ENCODE data around the gene TRIML1. TPM values are rescaled to one million over a fixed set of nuclear protein-coding genes. Genes with fewer than 3 reads are reported as not detected.
A peak's percentile ranks its signal among the peaks of the same experiment; 100 is the strongest.

The TRIML1 gene, protein sequence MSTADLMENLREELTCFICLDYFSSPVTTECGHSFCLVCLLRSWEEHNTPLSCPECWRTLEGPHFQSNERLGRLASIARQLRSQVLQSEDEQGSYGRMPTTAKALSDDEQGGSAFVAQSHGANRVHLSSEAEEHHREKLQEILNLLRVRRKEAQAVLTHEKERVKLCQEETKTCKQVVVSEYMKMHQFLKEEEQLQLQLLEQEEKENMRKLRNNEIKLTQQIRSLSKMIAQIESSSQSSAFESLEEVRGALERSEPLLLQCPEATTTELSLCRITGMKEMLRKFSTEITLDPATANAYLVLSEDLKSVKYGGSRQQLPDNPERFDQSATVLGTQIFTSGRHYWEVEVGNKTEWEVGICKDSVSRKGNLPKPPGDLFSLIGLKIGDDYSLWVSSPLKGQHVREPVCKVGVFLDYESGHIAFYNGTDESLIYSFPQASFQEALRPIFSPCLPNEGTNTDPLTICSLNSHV
- polyA plus RNA-seq (2013, experiment 1 of 2; ENCODE audit: insufficient read length) = not detected
- not detected for polyA plus RNA-seq (2013, experiment 2 of 2; ENCODE audit: insufficient read length)

GRCh38 chr4:188139141-188139540 is at the start of gene TRIML1:
Gene TRIML1 (plus strand): TSS chr4:188139441. CDS start chr4:188139559, 118 bp downstream.
- no peak for DNase-seq

DNA sequence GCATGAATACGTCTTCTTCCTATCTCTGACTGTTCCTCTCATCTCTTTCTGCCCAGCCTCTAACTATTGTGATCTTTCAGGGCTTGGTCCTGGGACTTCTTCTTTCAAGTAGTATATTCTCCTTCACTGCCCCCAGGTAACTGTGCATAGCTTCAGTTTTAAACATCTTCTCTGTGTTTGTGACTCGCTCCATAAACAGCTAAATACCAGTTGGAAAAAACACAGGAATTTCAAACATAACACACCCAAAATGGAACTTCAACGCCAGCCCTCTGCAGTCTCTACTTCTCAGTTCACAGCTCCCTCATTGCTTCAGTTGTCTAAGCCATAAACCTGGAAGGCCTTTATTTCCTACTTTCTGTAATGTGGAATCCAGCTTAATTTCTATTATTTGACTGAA is 46.4 kb upstream of the TRIML1 start:
- no peak for DNase-seq

DNA sequence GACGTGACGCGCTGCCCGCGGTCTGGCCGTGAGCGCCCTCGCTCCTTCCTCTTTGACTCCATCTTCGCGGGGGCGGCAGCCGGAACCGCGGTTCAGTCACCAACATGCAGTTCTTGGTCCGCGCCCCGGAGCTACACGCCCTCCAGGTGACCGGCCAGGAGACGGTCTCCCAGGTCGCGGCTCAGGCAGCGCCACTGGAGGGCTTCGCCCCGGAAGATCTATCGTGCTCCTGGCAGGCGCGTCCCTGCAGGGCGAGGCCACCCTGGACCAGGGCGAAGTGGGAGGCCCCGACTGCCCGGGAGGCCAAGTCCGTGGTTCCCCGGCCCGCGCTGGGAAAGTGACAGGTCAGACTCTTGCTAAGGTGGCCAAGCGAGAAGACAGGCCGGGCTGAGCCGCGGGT is 32.8 kb upstream of the TRIML1 start:
- DNase-seq = no peak

DNA sequence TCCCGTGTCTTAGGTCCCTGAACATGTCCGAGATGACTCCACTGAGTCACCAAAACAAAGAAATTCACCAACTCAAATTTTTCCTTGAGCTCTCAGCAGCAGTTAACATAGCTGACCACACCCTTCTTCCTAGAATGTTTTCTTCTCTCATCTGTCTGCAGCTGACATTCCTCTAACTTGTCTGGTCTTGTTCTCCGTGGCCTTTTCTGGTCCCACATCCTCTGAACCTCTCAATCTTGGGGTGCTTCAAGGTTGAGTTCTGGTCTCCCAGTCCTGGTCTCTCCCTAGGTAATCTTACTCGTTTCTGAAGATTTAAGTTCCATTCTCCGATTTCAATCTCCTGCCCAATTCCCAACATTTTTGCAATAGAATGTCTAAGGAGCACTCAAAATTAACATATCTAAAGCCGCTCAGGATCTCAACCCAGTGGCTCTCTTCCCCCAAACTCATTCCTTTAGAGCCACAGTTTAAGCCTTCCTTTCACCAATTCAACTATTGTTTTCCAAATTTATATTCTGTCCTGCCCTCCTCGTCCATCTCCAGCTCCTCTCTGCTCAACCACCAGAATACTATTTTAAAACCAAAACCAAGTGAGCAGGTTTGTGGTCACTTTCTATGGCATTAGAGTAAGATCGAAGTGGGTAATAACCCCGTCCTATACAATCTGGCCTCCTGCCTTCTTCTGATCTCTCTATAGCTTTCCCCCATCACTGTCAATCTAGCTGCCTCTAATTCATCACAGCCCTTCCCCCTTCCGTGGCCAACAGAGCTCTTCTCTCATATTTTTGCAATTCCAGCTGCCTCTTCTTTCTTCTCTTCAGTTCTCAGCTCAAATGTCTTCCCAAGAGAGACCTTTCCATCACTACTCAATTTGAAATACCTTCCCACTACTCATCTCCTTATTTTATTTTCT is 31.1 kb upstream of the TRIML1 start:
- peak; percentile 70 for DNase-seq

- DNase-seq = peak; percentile 21
Measured at GRCh38 chr4:188109157-188109755, 30.0 kb upstream of the TRIML1 start, which contains the start of gene TRIML2. Gene TRIML2 (minus strand): TSS chr4:188109603. CDS start chr4:188105368, 4,235 bp downstream.

- DNase-seq = peak; percentile 16
Measured at GRCh38 chr4:188110036-188110435, 29.2 kb upstream of the TRIML1 start.

- DNase-seq = peak; percentile 47
Measured at GRCh38 chr4:188110741-188111471, 28.3 kb upstream of the TRIML1 start.

- no peak for DNase-seq
Measured at GRCh38 chr4:188111955-188112354, 27.3 kb upstream of the TRIML1 start.

GRCh38 chr4:188113156-188113555 is 26.1 kb upstream of the TRIML1 start:
- DNase-seq = no peak

DNA sequence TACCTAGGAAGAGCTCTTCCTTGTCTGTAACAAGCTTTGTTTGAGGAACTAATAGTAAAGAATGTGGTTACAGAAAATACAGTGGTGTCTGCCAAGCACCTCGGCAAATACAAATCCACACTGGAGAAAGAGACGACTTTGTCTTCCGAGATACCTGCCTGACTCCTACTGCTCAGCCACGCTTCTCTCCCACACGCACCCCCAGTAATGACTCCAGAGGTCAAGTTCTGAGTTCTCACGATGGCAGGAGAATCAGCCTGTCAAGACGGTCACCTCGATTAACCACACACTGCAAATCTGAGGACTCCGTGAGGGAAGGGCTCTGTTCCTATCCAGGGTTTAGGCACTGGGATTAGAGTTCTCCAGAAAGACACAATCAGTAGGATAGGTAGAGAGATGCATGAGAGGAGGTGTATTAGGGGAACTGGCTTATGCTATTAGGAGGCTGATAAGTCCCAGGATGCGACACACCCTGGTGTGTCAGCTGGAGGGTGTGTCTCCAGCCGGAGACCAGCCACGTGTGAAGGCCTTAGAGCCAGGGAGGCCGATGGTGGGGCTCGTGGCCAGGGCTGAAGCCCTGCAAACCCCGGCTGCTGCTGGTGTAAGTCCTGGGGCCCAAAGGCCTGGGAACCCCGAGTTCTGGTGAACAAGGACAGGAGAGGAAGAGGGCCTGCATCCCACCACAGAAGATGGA is 21.5 kb upstream of the TRIML1 start:
- no peak for DNase-seq

- DNase-seq = no peak
Measured at GRCh38 chr4:188121530-188121929, 17.7 kb upstream of the TRIML1 start.

DNA sequence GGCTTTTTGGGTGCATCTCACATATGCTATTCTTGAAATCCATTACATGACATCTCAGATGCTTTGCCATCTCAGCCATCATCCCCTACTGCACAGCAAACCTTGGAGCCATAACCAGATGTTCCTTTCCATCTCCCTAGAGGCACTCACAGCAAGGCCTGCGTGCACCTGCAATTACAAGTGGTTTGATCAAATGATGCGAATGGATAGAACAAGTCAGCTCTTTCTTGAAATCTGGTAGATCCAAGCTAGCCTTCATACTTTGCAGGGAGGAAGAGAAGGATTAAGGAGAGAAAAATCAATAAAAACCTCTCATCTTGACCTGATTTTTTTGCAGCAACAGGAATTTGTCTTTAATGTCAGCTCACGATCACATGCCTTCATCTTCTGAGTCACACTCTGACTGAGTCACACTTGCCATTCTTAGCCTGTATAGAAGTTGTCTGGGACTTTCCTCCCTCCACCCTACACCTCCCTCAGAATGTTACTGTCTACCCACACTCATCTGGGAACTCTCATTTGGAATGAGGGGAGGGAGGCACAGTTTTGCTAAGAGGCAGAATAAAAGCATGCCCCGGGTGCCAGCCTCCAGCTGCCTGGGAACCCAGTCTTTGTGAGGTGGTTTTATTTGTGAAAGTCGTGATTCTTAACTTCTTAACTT is 11.9 kb upstream of the TRIML1 start:
- peak; percentile 91 for DNase-seq

- DNase-seq = no peak
Measured at GRCh38 chr4:188130355-188130754, 8.9 kb upstream of the TRIML1 start.

- DNase-seq = no peak
Measured at GRCh38 chr4:188132232-188132631, 7.0 kb upstream of the TRIML1 start.

- DNase-seq = no peak
Measured at GRCh38 chr4:188138227-188138626, 1.0 kb upstream of the TRIML1 start.

DNA sequence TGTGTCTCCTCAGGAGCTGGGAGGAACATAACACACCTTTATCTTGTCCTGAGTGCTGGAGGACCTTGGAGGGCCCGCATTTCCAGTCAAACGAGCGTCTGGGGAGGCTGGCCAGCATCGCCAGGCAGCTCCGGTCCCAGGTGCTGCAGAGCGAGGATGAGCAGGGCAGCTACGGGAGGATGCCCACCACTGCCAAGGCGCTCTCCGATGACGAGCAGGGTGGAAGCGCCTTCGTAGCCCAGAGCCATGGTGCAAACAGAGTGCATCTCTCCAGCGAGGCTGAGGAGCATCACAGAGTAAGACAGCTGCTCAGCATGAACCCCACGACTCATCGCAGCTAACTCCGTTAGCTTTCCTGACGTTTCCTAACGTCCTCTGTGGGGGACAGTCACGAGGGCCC is 430 bp downstream of the TRIML1 start:
- DNase-seq = no peak

DNA sequence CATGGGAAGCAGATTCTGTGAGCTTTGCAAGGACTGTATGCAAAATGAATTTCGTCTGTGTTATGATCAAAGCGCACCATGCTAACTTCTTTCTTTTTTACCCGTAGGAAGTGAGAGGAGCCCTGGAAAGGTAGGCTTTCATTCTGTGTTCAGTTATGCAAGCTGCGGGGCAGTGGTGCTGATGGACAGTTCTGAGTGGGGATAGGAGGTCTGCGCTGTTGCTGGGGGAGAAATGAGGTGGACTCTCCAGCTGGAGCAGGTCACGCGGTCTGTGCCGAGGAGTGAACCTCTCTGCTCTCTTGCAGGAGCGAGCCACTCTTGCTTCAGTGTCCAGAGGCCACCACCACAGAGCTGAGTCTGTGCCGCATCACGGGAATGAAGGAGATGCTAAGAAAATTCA is 4.5 kb downstream of the TRIML1 start:
- DNase-seq = peak; percentile 9

GRCh38 chr4:188145601-188146000 is 6.4 kb downstream of the TRIML1 start:
- DNase-seq = peak; percentile 22

- DNase-seq = no peak
Measured at GRCh38 chr4:188146618-188147017, 7.4 kb downstream of the TRIML1 start.

- DNase-seq = no peak
Measured at GRCh38 chr4:188147176-188147575, 7.9 kb downstream of the TRIML1 start.

GRCh38 chr4:188147776-188148175 is 8.5 kb downstream of the TRIML1 start:
- no peak for DNase-seq
